ENCODE measurements around the gene TTF2.

The TTF2 gene

DNA sequence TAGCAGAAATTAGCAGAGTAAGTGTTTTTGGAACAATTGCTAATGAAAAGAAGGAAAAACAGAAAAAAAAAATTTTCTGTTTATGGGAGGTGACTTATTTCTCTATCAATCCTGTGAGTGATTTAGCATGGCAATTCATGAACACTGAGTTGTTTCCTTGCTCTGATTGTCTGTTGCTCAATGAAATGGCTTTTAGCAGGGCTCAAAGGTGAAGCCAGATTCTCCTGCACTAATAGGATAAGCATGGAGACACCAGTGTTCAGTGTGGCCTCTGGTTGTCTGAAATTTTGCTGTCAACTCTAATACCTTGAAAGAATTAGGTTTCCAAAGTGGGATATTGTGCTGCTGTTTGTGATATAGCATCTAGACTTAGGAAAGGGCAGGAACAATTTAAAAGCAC, 45.6 kb downstream of the TTF2 start:
- Histone ChIP-seq H4K8ac (ENCODE audit: low read depth, low read length) (no peak overlapping the region), H3K4ac (ENCODE audit: low read depth, low read length) (no peak overlapping the region), H3K18ac (ENCODE audit: low read length) (no peak overlapping the region), H4K12ac (ENCODE audit: low read depth, low read length) (no peak overlapping the region), H3K23ac (ENCODE audit: low read length) (no peak overlapping the region), H3K14ac (ENCODE audit: low read length) (no peak overlapping the region), H2BK5ac (ENCODE audit: low read depth, low read length, poor library complexity) (no peak overlapping the region), H2AK5ac (ENCODE audit: low read length) (no peak overlapping the region), H4K91ac (ENCODE audit: low read depth, low read length) (no peak overlapping the region), H2AFZ (ENCODE audit: insufficient read depth, low read length, poor library complexity) (no peak overlapping the region), H3K4me2 (ENCODE audit: low read length) (no peak overlapping the region), H3K27me3 (ENCODE audit: insufficient read depth, low read length) (no peaks in the 10 kb centered on the region), H3K4me1 (ENCODE audit: control insufficient read depth in 1 of 2, insufficient read depth in 2 of 2, low read length in 2 of 2) (no peaks in the 10 kb centered on the region), H3K79me1 (ENCODE audit: low read length) (no peaks in the 10 kb centered on the region), H3K79me2 (ENCODE audit: control insufficient read depth, insufficient read depth, low read length, poor library complexity) (no peaks in the 10 kb centered on the region), H2BK12ac (ENCODE audit: low read length) (no peak overlapping the region), H3K27ac (ENCODE audit: low read depth, low read length) (no peak overlapping the region), H3K9ac (ENCODE audit: low read length) (no peak overlapping the region), H3K9me3 (ENCODE audit: insufficient read depth, low read depth, low read length) (no peaks in the 10 kb centered on the region), H2BK120ac (ENCODE audit: insufficient read depth, low read length, poor library complexity) (no peak overlapping the region), H3K4me3 (ENCODE audit: low read depth, low read length) (no peak overlapping the region), H3K36me3 (ENCODE audit: control insufficient read depth in 1 of 2, insufficient read depth in 2 of 2, low read length in 2 of 2) (peaks cover 9 to 19% of the 10 kb centered on the region in 2 experiments)
- no peak for DNase-seq

DNA sequence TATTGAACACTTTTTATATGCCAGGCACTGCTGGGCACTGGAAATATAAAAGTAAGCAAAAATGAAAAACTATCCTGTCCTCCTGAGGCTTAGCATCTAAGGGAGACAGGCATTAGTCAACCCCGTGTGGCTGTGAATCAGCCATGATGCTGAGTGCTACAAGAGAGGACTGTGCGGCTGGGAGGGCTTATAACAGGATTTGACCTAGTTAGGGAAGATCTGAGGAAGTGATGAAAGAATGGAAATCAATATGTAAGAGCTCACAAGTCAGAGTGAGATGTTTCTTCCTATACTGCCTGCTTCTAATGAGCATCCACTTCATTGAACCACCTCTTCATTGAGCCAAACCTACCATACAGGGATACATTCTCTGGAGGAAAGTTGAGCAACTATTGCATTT, 46.4 kb downstream of the TTF2 start:
- Histone ChIP-seq H2AFZ (ENCODE audit: insufficient read depth, low read length, poor library complexity) (no peak overlapping the region), H3K36me3 (ENCODE audit: control insufficient read depth in 1 of 2, insufficient read depth in 2 of 2, low read length in 2 of 2) (peaks cover 9 to 21% of the 10 kb centered on the region in 2 experiments), H2BK120ac (ENCODE audit: insufficient read depth, low read length, poor library complexity) (no peak overlapping the region), H4K91ac (ENCODE audit: low read depth, low read length) (no peak overlapping the region), H3K79me1 (ENCODE audit: low read length) (no peaks in the 10 kb centered on the region), H3K18ac (ENCODE audit: low read length) (no peak overlapping the region), H3K27ac (ENCODE audit: low read depth, low read length) (no peak overlapping the region), H3K79me2 (ENCODE audit: control insufficient read depth, insufficient read depth, low read length, poor library complexity) (no peaks in the 10 kb centered on the region), H2BK12ac (ENCODE audit: low read length) (no peak overlapping the region), H3K4me1 (ENCODE audit: control insufficient read depth in 1 of 2, insufficient read depth in 2 of 2, low read length in 2 of 2) (no peaks in the 10 kb centered on the region), H3K4me3 (ENCODE audit: low read depth, low read length) (no peak overlapping the region), H3K9ac (ENCODE audit: low read length) (no peak overlapping the region), H2AK5ac (ENCODE audit: low read length) (no peak overlapping the region), H4K12ac (ENCODE audit: low read depth, low read length) (no peak overlapping the region), H3K14ac (ENCODE audit: low read length) (no peak overlapping the region), H3K23ac (ENCODE audit: low read length) (no peak overlapping the region), H2BK5ac (ENCODE audit: low read depth, low read length, poor library complexity) (no peak overlapping the region), H3K9me3 (ENCODE audit: insufficient read depth, low read depth, low read length) (no peaks in the 10 kb centered on the region), H3K4me2 (ENCODE audit: low read length) (no peak overlapping the region), H3K27me3 (ENCODE audit: insufficient read depth, low read length) (no peaks in the 10 kb centered on the region), H4K8ac (ENCODE audit: low read depth, low read length) (no peak overlapping the region), H3K4ac (ENCODE audit: low read depth, low read length) (no peak overlapping the region)
- no peak for DNase-seq
- no CpG with 5 or more reads among the region's 2 CpGs for WGBS (ENCODE audit: extremely low coverage, insufficient coverage, insufficient read length)

DNA sequence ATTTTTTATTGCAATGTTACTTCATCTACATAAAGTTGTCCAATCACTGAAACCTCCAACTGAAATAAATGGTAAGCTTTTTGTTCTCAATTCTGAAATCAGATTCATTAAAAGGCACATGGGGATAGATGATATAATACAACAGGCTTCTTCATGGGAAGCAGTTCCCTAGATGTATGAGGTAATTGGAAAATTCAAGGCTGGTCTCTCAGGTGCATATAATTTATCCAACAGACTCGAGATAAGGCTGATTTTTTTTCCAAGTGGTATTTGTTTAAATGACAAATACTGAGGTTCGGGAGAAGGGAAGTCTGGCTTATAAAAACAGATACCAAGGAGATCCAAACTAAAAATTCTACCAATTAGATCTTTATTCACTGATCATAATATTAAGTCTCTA, 47.2 kb downstream of the TTF2 start:
- H3K4me3 ChIP-seq (ENCODE audit: low read depth, low read length), result no peak overlapping the region
- no peaks in the 10 kb centered on the region for H3K27me3 ChIP-seq (ENCODE audit: insufficient read depth, low read length)
- H2BK5ac ChIP-seq (ENCODE audit: low read depth, low read length, poor library complexity), result no peak overlapping the region
- no peak overlapping the region for H3K18ac ChIP-seq (ENCODE audit: low read length)
- no peaks in the 10 kb centered on the region for H3K4me1 ChIP-seq (ENCODE audit: control insufficient read depth in 1 of 2, insufficient read depth in 2 of 2, low read length in 2 of 2)
- no peaks in the 10 kb centered on the region for H3K79me2 ChIP-seq (ENCODE audit: control insufficient read depth, insufficient read depth, low read length, poor library complexity)
- no peak overlapping the region for H2BK120ac ChIP-seq (ENCODE audit: insufficient read depth, low read length, poor library complexity)
- no peak overlapping the region for H4K8ac ChIP-seq (ENCODE audit: low read depth, low read length)
- H3K4me2 ChIP-seq (ENCODE audit: low read length), result no peak overlapping the region
- H3K9ac ChIP-seq (ENCODE audit: low read length), result no peak overlapping the region
- no peak overlapping the region for H3K14ac ChIP-seq (ENCODE audit: low read length)
- H4K91ac ChIP-seq (ENCODE audit: low read depth, low read length), result no peak overlapping the region
- H3K79me1 ChIP-seq (ENCODE audit: low read length), result no peaks in the 10 kb centered on the region
- H3K4ac ChIP-seq (ENCODE audit: low read depth, low read length), result no peak overlapping the region
- H2AFZ ChIP-seq (ENCODE audit: insufficient read depth, low read length, poor library complexity), result no peak overlapping the region
- DNase-seq, result no peak
- no peak overlapping the region for H3K23ac ChIP-seq (ENCODE audit: low read length)
- H3K36me3 ChIP-seq (ENCODE audit: control insufficient read depth in 1 of 2, insufficient read depth in 2 of 2, low read length in 2 of 2), result peaks cover 9 to 23% of the 10 kb centered on the region in 2 experiments
- no peak overlapping the region for H4K12ac ChIP-seq (ENCODE audit: low read depth, low read length)
- no CpG with 5 or more reads among the region's 2 CpGs for WGBS (ENCODE audit: extremely low coverage, insufficient coverage, insufficient read length)
- no peak overlapping the region for H2AK5ac ChIP-seq (ENCODE audit: low read length)
- no peak overlapping the region for H2BK12ac ChIP-seq (ENCODE audit: low read length)
- no peak overlapping the region for H3K27ac ChIP-seq (ENCODE audit: low read depth, low read length)
- no peaks in the 10 kb centered on the region for H3K9me3 ChIP-seq (ENCODE audit: insufficient read depth, low read depth, low read length)

DNA sequence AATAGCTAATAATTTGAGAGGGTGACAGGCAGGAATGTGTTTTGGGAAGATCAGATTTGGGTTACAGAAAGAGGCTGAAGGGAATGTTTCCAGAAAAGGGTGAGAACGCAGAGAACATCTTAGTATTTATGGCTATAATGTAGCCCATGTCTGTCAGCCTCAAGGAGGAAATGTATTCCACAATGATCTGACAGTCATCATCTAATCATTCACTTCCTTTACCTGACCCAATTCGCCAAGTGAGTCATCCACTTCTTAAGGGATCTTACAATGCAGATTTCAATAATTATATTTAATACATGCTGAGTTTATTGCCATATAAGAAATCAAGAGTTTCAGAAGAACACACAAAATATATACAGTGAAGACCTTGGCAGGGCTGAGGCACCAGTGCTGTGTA, 50.6 kb downstream of the TTF2 start:
- no CpG with 5 or more reads among the region's 2 CpGs for WGBS (ENCODE audit: extremely low coverage, insufficient coverage, insufficient read length)
- no peak overlapping the region for H3K9ac ChIP-seq (ENCODE audit: low read length)
- H3K27ac ChIP-seq (ENCODE audit: low read depth, low read length), result no peak overlapping the region
- no peak overlapping the region for H3K4me3 ChIP-seq (ENCODE audit: low read depth, low read length)
- H2BK12ac ChIP-seq (ENCODE audit: low read length), result no peak overlapping the region
- H2BK120ac ChIP-seq (ENCODE audit: insufficient read depth, low read length, poor library complexity), result no peak overlapping the region
- H3K23ac ChIP-seq (ENCODE audit: low read length), result no peak overlapping the region
- no peak overlapping the region for H3K4me2 ChIP-seq (ENCODE audit: low read length)
- H3K79me1 ChIP-seq (ENCODE audit: low read length), result no peaks in the 10 kb centered on the region
- no peak overlapping the region for H3K4ac ChIP-seq (ENCODE audit: low read depth, low read length)
- H3K36me3 ChIP-seq (ENCODE audit: control insufficient read depth in 1 of 2, insufficient read depth in 2 of 2, low read length in 2 of 2), result peaks cover 16 to 32% of the 10 kb centered on the region in 2 experiments
- no peak overlapping the region for H2BK5ac ChIP-seq (ENCODE audit: low read depth, low read length, poor library complexity)
- H4K91ac ChIP-seq (ENCODE audit: low read depth, low read length), result no peak overlapping the region
- H3K9me3 ChIP-seq (ENCODE audit: insufficient read depth, low read depth, low read length), result no peaks in the 10 kb centered on the region
- H4K8ac ChIP-seq (ENCODE audit: low read depth, low read length), result no peak overlapping the region
- no peak overlapping the region for H2AK5ac ChIP-seq (ENCODE audit: low read length)
- H3K14ac ChIP-seq (ENCODE audit: low read length), result no peak overlapping the region
- DNase-seq, result no peak
- no peak overlapping the region for H2AFZ ChIP-seq (ENCODE audit: insufficient read depth, low read length, poor library complexity)
- no peaks in the 10 kb centered on the region for H3K27me3 ChIP-seq (ENCODE audit: insufficient read depth, low read length)
- no peaks in the 10 kb centered on the region for H3K79me2 ChIP-seq (ENCODE audit: control insufficient read depth, insufficient read depth, low read length, poor library complexity)
- no peaks in the 10 kb centered on the region for H3K4me1 ChIP-seq (ENCODE audit: control insufficient read depth in 1 of 2, insufficient read depth in 2 of 2, low read length in 2 of 2)
- no peak overlapping the region for H4K12ac ChIP-seq (ENCODE audit: low read depth, low read length)
- H3K18ac ChIP-seq (ENCODE audit: low read length), result no peak overlapping the region
